HG02759 (cell line): ENCODE data around the gene SGMS1.
"Not testable (repeated sequence)": the region's sequence is repeated elsewhere in the genome, so short reads cannot be mapped to it uniquely, and the experiment has no call there.

Experiments used
- ATAC-seq: cut with Tn5 transposase; IDR thresholded peaks from one replicate; pipeline ENCODE4 v1.9.1; 2021; ENCODE audit warnings: mild to moderate bottlenecking, moderate library complexity; ENCODE audit not compliant: unreplicated experiment

SGMS1 gene

DNA sequence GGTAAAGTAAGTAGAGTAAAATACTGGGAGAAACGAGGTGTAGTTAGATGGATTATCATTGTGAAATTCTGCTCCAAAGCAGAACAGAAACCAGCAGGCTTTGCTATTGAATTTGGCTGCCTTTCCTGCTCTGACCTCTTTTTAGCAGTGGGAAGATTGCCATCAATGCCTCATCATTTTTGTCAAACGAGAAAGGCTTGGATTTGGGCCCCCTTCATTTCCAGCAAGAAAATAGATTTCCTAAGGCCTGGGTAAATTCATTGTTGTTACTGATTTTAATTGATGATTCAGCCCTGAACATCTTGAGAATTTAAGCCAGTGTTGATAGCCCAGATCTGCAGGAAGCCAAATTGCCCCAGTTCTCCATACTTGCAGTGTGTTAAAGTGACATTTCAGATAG lies 337.2 kb downstream of the SGMS1 start:
- no peak for ATAC-seq

DNA sequence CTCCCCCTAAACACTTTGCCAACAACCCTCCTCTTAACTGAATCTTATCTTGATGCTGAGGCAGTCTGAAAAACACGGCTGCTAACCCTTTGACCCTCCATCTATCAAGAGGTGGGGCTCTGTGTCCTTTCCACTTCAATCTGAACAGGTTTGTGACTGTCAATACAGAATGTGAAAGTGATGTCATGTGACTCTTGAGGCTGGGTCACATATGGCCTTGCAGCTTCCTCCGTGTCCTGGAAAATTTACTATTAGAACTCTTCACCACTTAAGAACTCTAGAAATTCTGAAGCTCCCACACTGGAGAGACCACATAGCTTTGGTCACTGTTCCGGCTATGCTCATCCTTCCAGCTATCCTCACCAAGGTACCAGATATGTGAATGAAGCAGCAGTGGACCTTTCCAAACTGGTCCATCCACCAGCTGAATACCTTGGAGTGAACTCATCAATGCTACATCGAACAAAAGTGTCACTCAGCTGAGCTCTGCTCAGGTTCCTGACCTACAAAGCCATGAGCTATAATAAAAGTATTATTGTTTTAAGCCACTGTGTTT lies 341.7 kb downstream of the SGMS1 start:
- ATAC-seq: no peak

DNA sequence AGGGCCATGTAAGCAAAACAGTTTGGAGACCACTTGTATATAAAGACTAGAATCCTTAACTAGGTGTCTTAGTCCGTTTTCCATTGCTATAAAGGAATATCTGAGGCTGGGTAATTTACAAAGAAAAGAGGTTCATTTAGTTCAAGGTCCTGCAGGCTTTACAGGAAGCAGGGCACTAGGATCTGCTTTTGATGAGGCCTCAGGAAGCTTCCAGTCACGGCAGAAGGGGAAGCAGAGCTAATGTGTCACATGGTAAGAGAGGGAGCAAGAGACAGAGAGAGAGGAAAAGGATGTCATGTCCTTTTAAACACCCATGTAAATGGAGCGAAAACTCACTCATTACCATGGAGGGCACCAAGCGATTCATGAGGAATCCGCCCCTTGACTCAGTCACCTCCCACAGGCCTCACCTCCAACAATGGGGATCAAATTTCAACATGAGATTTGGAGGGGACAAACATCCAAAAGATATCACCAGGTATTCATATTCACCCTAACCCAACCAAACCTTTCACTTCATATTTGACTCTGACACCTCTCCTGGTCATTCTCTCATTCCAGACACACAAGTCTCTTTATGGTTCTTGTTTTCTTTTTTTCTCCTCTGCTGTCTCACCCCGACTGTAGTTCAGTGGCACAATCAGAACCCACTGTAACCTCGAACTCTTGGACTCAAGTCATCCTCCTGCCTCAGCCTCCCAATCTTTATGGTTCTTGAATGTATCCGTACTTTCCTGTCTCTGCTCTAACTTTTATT lies 342.4 kb downstream of the SGMS1 start:
- no peak for ATAC-seq

DNA sequence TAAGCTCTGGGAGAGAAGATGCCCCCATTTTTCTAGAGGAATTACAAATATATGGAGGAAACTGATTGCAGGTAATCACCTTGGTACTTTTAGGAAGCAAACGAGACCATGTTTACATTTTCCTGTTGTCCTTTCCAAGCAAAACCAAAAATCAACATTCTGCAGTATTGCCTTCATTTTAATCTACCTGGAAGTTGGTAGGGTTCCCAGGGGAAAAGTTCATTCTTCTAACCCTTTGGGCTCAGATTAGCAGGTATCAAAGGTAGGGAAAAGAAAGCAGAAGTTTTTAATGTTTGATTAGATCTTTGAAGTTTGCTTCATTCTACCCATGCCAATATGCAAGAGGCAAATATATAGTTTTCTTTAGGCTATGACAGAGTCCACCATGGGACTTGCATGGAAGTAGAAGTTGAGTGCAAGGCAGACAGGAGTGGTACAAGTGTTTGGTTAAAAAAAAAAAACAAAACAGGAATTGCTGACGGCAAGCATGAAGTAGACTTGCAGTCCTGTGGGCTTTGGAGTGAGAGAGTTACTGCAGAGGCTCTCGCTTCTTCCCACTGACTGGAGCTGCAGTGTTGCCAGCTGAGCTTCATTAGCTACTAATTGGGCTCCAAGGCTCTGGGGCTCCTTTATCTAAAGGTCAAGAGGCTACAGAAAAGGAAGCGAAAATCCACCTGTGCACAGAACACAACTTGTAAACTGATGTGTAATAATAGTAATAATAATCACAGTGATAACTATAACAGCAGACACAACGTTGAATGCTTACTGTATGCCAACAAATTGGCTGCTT lies 343.5 kb downstream of the SGMS1 start:
- no peak for ATAC-seq

DNA sequence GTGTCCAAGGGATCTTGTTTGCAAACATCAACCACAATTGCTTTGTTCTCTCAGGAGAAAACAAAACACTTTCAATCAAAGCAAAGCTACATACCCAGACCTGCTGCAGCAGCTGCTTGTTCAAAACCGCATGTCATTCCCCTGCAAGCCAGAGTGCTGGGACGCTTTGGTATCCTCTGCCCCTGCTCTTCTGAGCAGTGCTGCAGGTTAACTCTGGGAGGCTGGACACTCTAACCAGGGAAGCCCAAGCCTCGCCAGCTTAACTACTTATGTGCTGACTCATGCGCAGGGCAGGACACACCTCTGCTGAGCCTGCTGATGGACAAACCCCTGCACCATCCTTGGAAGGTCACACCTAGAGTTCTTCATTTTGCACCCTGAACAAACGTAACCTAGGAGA lies 344.3 kb downstream of the SGMS1 start:
- ATAC-seq: no peak

DNA sequence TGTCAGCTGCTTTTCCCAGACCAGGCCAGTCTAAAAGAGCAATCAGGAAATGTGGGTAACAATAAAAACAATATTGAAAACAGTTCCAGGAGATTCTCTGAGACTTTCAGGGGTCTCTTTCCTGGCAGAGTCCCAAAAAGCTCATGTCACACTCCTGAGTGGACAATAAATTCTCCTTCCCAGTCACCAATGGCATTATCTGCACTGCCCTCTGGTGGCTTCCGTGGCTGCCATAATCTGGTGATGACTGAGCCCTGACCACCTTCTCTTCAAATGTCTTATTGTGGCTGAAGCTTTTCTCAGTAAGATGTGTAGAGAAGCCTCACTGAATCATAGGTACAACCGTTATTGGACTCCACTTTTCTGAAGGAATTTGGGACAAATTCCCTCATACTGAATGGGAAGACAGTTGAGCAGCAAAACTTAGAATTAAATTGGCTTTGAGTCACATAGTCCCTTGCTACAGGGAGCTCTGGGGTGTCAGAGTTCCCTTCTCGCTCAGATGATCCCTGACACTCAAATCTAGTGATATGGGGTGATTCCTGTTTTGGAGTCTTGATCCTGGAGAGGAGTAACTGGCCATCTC lies 348.0 kb downstream of the SGMS1 start:
- peak; percentile 75 for ATAC-seq

DNA sequence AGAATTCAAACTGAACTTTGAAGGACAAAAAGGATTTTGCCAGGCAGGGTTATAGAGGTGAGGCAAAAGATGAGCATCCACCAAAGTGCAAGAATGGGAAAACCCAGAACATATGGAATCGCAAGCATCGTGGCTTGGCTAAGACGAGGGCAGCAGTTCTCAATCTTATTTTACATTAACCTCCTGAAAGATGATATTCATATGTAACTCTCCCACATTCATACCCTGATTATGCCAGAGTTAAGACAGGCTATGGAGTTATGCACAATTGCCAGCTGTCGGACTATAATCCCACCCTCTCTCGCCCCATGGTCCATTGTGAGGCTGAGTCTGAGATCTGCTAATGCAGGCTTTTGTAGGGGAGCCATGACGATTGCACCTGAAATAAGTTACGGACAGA lies 351.2 kb downstream of the SGMS1 start:
- no peak for ATAC-seq

DNA sequence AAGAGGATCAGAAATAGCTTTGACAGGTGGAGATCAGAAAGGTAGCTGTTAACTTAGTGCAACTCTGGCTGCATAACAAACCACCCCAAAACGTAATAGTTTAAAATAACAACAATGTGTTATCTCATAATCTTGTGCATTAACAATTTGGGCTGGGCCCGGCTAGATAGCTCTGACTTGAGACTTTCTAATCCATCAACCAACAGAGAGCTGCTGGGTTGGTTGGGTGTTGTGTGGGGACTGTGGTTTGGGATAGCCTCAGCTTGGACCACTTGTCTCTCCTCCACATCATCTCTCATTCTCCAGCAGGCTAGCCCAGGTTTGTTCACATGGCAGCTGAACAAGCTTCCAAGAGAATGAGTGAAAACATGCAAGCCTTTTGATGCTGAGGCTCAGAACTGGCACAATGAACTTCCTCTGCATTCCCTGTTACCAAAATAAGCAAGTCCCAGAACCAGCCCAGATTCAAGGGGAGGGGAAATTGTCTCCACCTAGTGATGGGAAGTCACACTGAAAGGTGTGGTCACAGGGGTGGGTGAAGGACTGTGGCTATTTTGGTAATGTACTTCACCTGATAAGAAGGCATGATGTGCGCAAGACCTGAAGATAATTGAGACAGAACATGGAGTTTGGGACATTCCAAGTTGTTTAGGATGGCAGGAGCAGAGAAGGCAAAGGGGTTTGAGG lies 352.0 kb downstream of the SGMS1 start:
- ATAC-seq: no peak

DNA sequence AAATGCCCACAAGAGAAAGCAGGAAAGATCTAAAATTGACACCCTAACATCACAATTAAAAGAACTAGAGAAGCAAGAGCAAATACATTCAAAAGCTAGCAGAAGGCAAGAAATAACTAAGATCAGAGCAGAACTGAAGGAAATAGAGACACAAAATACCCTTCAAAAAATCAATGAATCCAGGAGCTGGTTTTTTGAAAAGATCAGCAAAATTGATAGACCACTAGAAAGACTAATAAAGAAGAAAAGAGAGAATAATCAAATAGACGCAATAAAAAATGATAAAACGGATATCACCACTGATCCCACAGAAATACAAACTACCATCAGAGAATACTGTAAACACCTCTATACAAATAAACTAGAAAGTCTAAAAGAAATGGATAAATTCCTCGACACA lies 355.9 kb downstream of the SGMS1 start:
- ATAC-seq: not testable (repeated sequence)

DNA sequence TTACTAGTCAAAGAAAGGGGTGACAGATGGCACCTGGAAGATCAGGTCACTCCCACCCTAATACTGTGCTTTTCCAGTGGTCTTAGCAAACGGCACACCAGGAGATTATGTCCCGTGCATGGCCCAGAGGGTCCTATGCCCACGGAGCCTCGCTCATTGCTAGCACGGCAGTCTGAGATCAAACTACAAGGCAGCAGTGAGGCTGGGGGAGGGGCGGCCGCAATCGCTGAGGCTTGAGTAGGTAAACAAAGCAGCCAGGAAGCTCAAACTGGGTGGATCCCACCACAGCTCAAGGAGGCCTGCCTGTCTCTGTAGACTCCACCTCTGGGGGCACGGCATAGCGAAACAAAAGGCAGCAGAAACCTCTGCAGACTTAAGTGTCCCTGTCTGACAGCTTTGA lies 361.1 kb downstream of the SGMS1 start:
- not testable (repeated sequence) for ATAC-seq

DNA sequence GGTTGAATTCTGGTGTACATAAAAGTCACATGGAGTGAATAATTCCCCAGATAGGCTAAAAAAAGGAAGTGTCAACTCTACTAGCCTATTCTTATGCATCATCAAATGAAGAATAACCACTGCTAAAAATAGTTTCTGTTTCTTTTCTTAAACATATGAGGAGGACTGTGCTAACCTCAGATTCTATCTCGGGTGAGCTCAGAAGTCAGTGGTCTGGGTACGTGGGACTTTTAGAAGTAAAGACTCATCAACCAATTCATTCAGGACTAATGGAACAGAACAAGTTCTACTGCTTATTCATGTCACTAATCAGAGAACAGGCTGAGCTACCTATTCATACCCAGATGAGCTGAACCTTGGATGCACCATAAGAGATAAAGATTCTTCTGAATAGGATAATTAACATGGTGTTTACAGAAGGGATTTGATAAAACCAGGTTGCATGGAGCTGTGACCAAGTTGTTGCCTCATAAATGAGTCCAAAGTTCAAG lies 362.9 kb downstream of the SGMS1 start:
- peak; percentile 97 for ATAC-seq
